A673 (cell line): ENCODE results near the gene HOXA3. TPM values are rescaled to one million over a fixed set of nuclear protein-coding genes. Genes with fewer than 3 reads are reported as not detected.
A peak's percentile ranks its signal among the peaks of the same experiment; 100 is the strongest.

Source experiments
- BruUV-seq: library from RNA; stranded (reverse); fragments of 400-500 nt; replicated peaks from 2 replicates; lab custom pipeline; 2021; lab: Mats Ljungman, UMichigan
- CTCF ChIA-PET: fragments of 300-600 bp; sonication (Branson Sonifier 250); formaldehyde crosslinking; loops from one replicate; lab custom pipeline; 2022; ENCODE audit warnings: antibody characterized with exemption; lab: Charles Lee
- POLR2A ChIA-PET: fragments of 300-600 bp; sonication (Branson Sonifier 250); formaldehyde crosslinking; loops from one replicate; lab custom pipeline; 2022; ENCODE audit warnings: antibody characterized with exemption; ENCODE audit not compliant: low non-redundant PET; lab: Charles Lee
- DNase-seq: peaks from one replicate; pipeline ENCODE4 v3.0.0-alpha.2; 2015; ENCODE audit warnings: low spot score
- H3K27ac ChIP-seq: fragments of 200-600 bp; sonication (generic); 2 replicates; pipeline ENCODE4 v1.5.1; 2016; ENCODE audit warnings: mixed run types, low read depth, mild to moderate bottlenecking, mixed read lengths, antibody characterized with exemption, low read length; ENCODE audit not compliant: poor library complexity, severe bottlenecking
- H3K27me3 ChIP-seq: fragments of 200-600 bp; sonication (generic); replicated peaks from 2 replicates; pipeline ENCODE4 v1.6.1; 2017; ENCODE audit warnings: mixed run types, low read depth, mild to moderate bottlenecking, mixed read lengths, antibody characterized with exemption, low read length; ENCODE audit not compliant: insufficient read depth, poor library complexity
- H3K36me3 ChIP-seq: fragments of 200-600 bp; sonication (generic); 2 replicates; pipeline ENCODE4 v1.6.1; 2016; ENCODE audit warnings: mixed run types, mild to moderate bottlenecking, mixed read lengths, antibody characterized with exemption, low read length; ENCODE audit not compliant: insufficient read depth, poor library complexity, severe bottlenecking
- H3K4me1 ChIP-seq: fragments of 200-600 bp; sonication (generic); 2 replicates; pipeline ENCODE4 v1.6.1; 2017; ENCODE audit warnings: mixed run types, mild to moderate bottlenecking, mixed read lengths, antibody characterized with exemption, low read length; ENCODE audit not compliant: insufficient read depth, poor library complexity, severe bottlenecking
- H3K4me3 ChIP-seq: fragments of 200-600 bp; sonication (generic); 2 replicates; pipeline ENCODE4 v1.5.1; 2016; ENCODE audit warnings: low read depth, mixed run types, mild to moderate bottlenecking, mixed read lengths, low read length; ENCODE audit not compliant: poor library complexity, severe bottlenecking
- H3K9me3 ChIP-seq: fragments of 200-600 bp; sonication (generic); 2 replicates; pipeline ENCODE4 v1.6.1; 2016; ENCODE audit warnings: mixed run types, low read depth, mild to moderate bottlenecking, mixed read lengths, antibody characterized with exemption, low read length; ENCODE audit not compliant: poor library complexity, severe bottlenecking
- EZH2 ChIP-seq: fragments of 200-600 bp; sonication (generic); IDR thresholded peaks from 2 replicates; pipeline ENCODE4 v1.6.1; 2017; ENCODE audit warnings: borderline replicate concordance, low read depth, mild to moderate bottlenecking, mixed read lengths, antibody characterized with exemption, low read length; ENCODE audit not compliant: poor library complexity, severe bottlenecking
- intact Hi-C: fragments of 100-400 bp; cut with micrococcal nuclease; formaldehyde crosslinking; loops from one replicate; pipeline ENCODE4 v1.10.0; 2022; ENCODE audit not compliant: unreplicated experiment
- total RNA-seq: library from RNA; stranded (reverse); gene quantifications from 2 replicates; pipeline ENCODE4 v1.2.3, GENCODE V29; 2021
- TF ChIP-seq, protein P1 (sequence below): fragments of 300-800, 200-600 bp; sonication (generic); conservative IDR thresholded peaks from 2 replicates; pipeline ENCODE4 v1.5.1; 2017; ENCODE audit warnings: low read depth, mild to moderate bottlenecking, antibody characterized with exemption, low read length, moderate library complexity, mixed read lengths

Gene HOXA3
- total RNA-seq, 1 experiment from 2014 or later = not detected

DNA sequence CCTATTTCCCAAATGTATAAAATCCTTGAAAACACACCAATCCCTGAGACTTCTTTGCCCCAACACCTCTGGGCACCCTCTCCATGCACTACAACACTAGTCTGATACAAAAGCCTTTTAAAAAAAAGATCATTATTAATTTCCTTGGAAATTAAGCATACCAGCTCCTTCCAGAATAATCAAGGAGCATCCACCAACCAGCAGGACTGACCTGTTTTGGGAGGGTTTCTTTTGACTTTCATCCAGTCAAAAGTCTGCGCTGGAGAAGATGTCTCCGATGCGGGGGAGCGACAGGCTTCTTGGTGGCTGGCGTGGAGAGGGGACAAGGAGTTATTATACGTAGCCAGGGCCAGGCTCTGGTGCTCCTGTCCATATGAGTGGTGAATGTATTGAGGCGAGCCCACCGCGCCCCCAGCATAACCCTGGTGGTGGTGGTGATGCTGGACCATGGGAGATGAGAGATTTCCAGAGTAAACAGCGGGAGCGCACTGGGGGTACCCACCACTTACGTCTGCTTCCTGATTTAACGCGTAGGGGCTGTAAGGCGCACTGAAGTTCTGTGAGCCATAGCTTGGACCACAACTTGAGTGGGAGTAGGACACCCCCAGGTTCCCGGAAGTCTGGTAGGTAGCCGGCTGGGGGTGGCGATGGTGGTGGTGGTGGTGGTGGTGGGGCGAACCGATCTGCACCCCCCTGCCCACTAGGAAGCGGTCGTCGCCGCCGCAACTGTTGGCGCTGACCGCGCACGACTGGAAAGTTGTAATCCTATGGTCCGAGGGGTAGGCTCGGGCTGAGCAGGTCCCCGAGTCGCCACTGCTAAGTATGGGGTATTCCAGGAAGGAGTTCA is 57.1 kb downstream of the HOXA3 start:
- ChIA-PET CTCF (no interaction called here), POLR2A (interaction anchor here (0.5 kb wide), 1 partner anchor 31 kb away, joined by 3 read pairs; no protein-coding TSS in a partner anchor)
- peak; percentile 80 for TF ChIP-seq EZH2
- TF ChIP-seq, protein P1, sequence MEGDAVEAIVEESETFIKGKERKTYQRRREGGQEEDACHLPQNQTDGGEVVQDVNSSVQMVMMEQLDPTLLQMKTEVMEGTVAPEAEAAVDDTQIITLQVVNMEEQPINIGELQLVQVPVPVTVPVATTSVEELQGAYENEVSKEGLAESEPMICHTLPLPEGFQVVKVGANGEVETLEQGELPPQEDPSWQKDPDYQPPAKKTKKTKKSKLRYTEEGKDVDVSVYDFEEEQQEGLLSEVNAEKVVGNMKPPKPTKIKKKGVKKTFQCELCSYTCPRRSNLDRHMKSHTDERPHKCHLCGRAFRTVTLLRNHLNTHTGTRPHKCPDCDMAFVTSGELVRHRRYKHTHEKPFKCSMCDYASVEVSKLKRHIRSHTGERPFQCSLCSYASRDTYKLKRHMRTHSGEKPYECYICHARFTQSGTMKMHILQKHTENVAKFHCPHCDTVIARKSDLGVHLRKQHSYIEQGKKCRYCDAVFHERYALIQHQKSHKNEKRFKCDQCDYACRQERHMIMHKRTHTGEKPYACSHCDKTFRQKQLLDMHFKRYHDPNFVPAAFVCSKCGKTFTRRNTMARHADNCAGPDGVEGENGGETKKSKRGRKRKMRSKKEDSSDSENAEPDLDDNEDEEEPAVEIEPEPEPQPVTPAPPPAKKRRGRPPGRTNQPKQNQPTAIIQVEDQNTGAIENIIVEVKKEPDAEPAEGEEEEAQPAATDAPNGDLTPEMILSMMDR = no peak
- intact Hi-C loops = no loop called here
- H3K36me3 ChIP-seq = no peaks in the 10 kb centered on the region
- no peak overlapping the region for H3K4me3 ChIP-seq
- BruUV-seq = no TSS peak
- H3K9me3 ChIP-seq = no peaks in the 10 kb centered on the region
- no peak for DNase-seq
- no peak overlapping the region for H3K27ac ChIP-seq
- peaks cover 10% of the 10 kb centered on the region for H3K4me1 ChIP-seq
- peaks cover 100% of the 10 kb centered on the region for H3K27me3 ChIP-seq

DNA sequence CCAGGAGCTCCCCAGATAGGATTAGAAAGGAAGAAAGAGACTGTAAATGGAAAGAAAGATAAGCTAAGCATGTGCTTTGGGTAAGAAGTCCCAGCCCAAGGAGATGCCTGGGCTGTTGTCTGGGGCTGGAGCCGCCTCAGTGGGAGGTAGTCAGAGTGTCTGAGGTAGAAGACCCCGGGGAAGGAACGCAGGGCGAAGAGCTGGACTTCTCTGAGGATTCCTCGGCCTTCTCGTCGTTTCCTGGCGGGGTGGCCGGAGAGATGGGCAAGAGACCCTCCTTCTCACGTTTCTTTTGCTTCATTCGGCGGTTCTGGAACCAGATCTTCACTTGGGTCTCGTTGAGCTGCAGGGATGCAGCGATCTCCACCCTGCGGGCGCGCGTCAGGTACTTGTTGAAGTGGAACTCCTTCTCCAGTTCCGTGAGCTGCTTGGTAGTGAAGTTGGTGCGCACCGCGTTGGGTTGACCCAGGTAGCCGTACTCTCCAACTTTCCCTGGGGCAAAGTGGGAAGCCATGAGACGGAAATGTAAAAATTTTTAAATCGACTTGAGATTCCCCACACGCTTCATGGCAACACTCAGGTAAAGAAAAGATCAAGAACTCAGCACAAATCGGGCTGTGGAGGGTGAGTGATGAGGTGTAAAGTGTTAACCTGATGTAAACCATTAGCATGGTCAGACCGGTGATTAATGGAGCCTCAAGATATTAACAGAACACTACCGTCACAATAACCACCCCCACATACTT is 57.9 kb downstream of the HOXA3 start:
- Histone ChIP-seq H3K36me3 (no peaks in the 10 kb centered on the region), H3K27ac (no peak overlapping the region), H3K27me3 (peaks cover 100% of the 10 kb centered on the region), H3K4me3 (no peak overlapping the region), H3K9me3 (no peaks in the 10 kb centered on the region), H3K4me1 (peaks cover 10% of the 10 kb centered on the region)
- intact Hi-C loops = no loop called here
- ChIA-PET POLR2A (no interaction called here), CTCF (no interaction called here)
- BruUV-seq = no TSS peak
- DNase-seq = no peak
- no peak for TF ChIP-seq EZH2
- TF ChIP-seq, protein P1 = no peak

DNA sequence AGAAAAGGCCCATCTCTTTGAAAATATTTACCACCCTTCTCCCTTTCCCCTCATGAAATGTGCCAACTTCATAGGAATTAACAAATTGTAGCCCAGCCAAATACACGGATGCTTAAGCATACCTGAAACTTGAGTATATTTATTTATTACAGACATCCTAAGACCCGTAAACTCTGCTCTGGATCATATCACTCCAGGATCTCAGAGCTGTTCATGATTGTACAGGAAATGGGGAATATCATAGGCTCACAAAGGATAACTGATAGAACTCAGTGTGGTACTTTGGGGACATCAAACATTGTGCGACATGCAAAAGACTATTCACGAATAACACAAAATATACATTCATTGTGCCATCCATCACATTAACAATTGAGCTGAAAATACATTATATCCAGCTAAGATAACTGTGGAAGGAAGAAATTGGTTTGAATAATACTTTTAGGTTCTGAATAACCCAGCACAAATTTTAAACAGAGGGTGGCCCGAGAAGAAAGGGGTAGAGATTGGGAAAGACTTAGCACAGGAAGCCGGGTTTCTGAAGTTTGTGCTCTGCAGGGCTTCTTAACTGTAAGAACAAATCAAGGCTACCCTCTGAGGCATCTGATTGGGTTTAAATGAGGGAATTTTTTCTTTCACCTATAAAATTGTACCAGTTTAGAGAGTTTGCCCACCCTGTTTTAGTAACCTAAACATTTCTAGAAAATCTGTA is 59.0 kb downstream of the HOXA3 start:
- Histone ChIP-seq H3K36me3 (no peaks in the 10 kb centered on the region), H3K4me1 (peaks cover 10% of the 10 kb centered on the region), H3K27ac (no peak overlapping the region), H3K4me3 (no peak overlapping the region), H3K9me3 (no peaks in the 10 kb centered on the region), H3K27me3 (peaks cover 100% of the 10 kb centered on the region)
- no TSS peak for BruUV-seq
- POLR2A ChIA-PET = no interaction called here
- DNase-seq = no peak
- TF ChIP-seq EZH2 = no peak
- TF ChIP-seq, protein P1 = no peak
- intact Hi-C loops = no loop called here
- CTCF ChIA-PET = interaction anchor here (0.5 kb wide), 1 partner anchor 234 kb away, joined by 7 read pairs; no protein-coding TSS in a partner anchor
